HG02852 (cell line): Measurements from ENCODE around the gene DPM3.
"Not testable (repeated sequence)": the region's sequence is repeated elsewhere in the genome, so short reads cannot be mapped to it uniquely, and the experiment has no call there.

Experiments used
- ATAC-seq: cut with Tn5 transposase; IDR thresholded peaks from one replicate; pipeline ENCODE4 v1.9.1; 2021; ENCODE audit warnings: mild to moderate bottlenecking, moderate library complexity; ENCODE audit not compliant: unreplicated experiment

The DPM3 gene, protein sequence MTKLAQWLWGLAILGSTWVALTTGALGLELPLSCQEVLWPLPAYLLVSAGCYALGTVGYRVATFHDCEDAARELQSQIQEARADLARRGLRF

DNA sequence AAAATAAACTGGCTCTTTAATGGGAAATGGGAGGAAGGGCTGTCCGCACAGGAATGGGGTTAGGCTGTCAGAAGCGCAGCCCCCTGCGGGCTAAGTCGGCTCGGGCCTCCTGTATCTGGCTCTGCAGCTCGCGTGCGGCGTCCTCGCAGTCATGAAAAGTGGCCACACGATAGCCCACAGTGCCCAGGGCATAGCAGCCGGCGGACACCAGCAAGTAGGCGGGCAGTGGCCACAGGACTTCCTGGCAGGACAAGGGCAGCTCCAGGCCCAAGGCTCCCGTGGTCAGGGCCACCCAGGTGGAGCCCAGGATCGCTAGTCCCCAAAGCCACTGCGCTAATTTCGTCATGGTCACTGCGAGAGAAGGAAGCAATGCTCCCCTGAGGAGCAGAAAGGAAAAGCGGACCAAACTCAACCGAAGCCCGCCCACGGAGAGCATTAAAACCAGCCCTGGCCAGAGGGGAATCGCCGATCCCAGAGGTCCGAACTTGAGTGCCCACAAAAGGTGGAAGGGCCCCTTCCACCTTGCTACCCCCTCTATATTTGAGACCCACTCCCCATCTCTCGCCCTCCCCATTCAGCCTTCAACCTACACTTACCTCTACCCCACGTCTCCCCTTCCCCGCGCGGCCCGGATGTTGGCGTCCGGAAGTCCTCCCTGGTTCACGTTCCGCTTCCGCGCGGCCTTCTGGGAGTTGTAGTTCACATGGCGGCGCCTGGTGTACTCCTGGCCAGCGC is at the start of gene DPM3:
TSS of gene DPM3 (minus strand) at position 637 of the 735 bp plus-strand sequence. CDS start at position 346, 291 bp downstream.
- ATAC-seq, result peak; percentile 68

DNA sequence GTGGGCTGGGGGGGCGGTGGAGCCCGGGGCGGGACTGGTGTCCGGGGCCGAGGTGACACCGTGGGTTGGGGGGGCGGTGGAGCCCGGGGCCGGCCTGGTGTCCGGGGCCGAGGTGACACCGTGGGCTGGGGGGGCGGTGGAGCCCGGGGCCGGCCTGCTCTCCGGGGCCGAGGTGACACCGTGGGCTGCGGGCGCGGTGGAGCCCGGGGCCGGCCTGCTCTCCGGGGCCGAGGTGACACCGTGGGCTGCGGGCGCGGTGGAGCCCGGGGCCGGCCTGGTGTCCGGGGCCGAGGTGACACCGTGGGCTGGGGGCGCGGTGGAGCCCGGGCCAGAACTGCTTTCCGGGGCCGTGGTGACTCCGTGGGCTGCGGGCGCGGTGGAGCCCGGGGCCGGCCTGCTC is 49.6 kb upstream of the DPM3 start:
- ATAC-seq, result not testable (repeated sequence)

DNA sequence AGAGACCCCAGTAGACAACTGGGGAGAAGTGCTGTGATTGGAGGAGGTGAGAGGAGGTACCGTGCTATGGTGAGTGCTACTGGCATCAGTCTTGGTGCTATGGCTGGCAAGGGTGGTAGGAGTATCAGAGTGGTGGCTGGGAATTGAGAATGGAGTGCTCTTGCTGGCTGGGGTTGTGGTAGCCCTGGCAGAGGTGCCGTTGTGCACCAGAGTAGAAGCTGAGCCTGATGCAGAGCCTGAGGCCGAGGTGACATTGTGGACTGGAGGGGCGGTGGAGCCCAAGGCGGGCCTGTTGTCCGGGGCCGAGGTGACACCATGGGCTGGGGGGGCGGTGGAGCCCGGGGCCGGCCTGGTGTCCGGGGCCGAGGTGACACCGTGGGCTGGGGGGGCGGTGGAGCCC is 47.9 kb upstream of the DPM3 start:
- ATAC-seq, result no peak

- no peak for ATAC-seq
Observed at GRCh38 chr1:155187456-155187891, 47.1 kb upstream of the DPM3 start.

DNA sequence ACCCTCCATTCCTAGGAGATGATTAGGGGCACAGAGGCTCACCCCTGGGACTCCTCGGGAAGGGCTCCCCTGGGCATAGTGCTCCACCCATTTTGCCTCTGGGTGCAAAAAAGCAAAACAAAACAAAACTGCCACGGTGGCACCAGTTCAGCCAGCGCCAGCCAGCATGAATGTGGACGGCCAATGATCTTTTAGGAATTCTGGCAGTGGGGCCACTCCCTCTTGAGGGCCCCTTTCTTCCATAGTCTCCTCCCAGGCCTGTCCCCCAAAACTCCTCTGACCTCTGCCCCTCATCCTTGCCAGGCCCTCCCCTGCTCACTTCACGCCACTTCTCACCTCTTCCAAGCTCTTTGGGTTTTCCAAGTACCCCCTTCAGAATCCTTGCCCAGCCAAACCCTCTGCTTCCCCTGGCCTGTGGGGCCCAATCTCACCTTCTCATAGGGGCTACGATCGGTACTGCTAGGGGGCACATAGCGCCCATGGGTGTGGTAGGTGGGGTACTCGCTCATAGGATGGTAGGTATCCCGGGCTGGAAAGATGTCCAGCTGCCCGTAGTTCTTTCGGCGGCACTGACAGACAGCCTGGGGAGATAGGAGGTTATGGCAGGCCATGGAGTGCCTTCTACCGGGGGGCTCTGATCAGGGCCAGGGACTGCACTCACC is 46.6 kb upstream of the DPM3 start:
- ATAC-seq, result no peak

- no peak for ATAC-seq
Observed at GRCh38 chr1:155186067-155186793, 45.9 kb upstream of the DPM3 start.

- no peak for ATAC-seq
Observed at GRCh38 chr1:155185783-155186066, 45.4 kb upstream of the DPM3 start.

GRCh38 chr1:155184835-155185782 is 44.8 kb upstream of the DPM3 start:
- ATAC-seq, result no peak

DNA sequence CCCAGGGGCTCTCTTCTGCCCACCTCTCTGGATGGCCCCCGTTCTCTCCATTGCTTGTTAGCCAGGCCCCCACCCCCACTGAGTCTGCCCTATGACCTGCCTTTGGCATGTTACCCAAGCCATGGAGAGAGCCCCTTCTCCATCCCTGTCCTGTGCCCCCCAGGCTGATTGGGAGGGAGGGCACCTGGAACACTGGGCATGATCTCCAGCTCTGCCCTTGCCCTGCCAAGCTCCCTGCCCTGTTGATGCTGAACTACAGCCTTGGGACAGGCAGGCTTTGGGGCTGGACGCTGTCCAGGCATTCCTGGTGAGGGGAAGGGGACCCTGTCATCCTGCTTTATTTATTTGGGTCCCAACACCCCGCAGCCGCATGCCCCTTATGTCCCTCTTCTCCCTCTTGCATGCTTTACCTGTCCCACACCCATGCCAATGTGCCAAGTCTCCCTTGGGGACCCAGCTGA is 44.0 kb upstream of the DPM3 start:
- no peak for ATAC-seq

DNA sequence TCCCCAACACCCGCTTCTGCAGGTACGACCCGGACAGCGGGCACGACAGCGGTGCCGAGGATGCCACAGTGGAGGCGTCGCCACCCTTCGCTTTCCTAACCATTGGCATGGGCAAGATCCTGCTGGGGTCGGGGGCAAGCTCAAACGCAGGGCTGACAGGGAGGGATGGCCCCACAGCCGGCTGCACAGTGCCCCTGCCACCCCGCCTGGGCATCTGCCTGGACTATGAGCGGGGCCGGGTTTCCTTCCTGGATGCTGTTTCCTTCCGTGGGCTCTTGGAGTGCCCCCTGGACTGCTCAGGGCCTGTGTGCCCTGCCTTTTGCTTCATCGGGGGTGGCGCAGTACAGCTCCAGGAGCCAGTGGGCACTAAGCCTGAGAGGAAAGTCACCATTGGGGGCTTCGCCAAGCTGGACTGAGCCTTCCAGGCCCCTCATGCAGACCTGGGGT is 43.5 kb upstream of the DPM3 start:
- no peak for ATAC-seq

DNA sequence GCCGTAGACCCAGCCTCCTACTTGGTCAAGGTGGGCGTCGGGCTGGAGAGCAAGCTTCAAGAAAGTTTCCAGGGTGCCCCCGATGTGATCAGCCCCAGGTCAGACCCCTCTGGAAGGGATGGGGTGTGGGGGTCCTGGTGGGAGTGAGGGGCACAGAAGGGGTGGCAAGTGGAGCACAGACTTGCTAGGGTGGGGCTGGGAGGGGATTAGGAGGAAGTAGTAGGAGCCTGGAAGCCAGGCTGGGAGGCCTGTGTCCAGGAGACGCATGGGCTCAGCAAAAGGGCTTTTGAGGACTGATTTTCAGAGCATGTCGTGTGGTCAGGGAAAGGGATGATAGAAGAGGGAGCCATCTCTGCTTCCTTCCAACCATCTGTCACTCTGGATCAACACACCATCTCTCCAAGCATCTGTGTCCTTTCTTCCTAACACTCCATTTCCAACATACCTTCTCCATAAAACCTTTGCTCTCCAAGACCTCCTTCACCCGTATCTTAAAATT is 41.8 kb upstream of the DPM3 start:
- no peak for ATAC-seq

DNA sequence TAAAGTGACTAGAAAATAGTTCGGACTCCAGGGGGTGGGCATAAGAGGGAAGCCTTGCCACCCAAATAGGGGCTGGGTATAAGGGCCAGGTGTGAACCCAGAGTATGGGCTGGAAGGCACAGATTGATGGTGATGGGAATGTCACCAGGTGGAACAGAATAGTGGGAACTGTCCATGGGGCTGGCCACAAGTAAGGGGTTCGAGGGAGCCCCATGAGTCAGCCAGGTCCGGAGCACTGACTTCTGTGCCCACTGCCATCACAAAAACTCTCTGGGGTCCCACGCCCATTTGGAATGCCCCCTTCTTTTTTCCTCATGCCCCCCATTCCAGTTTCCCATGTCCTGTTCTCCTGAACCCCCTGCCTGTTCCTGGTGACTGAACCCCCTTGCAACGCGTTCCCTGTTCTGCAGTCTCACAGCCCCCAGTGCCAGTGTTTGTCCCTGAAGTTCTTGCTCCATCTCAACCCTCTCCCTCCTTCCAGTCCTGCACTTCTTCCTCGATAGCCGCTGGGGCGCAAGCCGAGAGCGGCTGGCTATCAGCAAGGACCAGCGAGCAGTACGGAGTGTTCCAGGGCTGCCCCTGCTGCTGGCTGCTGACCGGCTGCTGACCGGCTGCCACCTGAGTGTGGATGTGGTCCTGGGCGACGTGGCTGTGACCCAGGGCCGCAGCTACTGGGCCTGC is 41.2 kb upstream of the DPM3 start:
- no peak for ATAC-seq

DNA sequence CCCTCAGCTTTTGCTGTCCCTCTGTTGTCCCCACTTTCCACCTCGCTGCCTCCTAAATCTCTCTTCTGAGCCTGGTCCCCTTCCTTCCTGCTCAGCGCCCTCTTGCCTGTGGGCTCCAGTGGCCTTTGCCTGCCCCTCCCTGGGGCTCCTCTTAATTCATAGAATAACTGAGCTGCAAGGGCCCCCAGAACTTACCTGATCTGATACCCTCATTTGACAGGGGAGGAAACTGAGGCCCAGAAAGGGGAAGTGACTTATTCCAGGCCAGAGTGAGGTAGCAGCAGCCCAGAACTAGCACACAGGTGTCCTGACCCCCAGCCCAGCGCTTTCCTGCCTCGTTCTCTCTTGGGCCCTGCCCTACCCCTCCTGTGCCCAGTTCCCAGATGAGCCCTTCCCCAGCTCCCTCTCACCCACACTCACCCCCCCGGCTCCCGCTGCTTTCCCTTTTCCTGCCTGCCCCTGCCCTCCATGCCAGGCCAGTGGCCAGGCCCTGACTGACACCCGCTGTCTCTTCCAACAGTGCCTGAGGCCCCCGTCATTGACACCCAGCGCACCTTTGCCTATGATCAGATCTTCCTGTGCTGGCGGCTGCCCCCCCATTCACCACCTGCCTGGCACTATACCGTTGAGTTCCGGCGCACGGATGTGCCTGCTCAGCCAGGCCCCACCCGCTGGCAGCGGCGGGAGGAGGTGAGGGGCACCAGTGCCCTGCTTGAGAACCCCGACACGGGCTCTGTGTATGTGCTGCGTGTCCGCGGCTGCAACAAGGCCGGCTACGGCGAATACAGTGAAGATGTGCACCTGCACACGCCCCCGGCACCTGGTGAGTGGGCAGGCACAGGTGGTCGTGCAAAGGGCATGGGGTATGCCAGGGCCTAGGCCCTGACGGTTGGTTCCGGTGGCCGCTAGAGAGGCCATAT is 39.0 kb upstream of the DPM3 start:
- ATAC-seq, result no peak

DNA sequence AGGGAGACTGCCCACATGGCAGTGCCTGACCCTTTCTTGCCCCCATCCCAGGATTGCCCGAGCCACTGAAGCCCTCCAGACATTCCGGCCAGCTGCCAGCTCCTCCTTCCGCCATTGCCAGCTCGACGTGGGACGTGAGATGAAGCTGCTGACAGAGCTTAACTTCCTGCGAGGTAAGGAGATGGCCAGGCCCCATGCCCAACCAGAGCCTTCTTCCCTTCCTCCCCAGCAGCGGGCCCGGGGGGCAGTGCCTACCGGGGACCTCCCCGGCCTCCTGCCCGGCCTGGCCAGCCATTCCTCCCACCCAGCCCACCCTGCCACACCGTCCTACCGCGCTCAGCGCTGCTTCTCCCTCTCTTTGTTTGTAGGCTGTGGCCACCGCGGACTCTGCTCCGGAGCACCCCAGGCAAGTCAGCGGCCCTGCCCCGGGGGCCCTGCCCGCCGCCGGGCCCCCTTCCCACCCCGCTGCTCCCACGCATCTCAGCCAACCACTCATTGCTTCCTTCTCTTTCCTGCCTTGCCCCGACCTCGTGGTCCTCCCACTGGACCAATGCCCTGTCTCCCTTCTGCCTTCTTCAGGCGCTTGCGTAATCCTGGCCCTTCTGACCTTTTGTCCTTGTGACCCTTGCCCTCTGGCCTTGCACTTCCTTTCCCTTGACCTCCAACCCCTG is 38.2 kb upstream of the DPM3 start:
- no peak for ATAC-seq

GRCh38 chr1:155177918-155178281 is 37.6 kb upstream of the DPM3 start:
- no peak for ATAC-seq

GRCh38 chr1:155177192-155177917 is 37.0 kb upstream of the DPM3 start:
- ATAC-seq, result no peak

- ATAC-seq, result no peak
Observed at GRCh38 chr1:155176544-155177071, 36.3 kb upstream of the DPM3 start.
